Cerebellar nuclear complex (tissue), 1 donor: Measurements from ENCODE around the gene MRRF.

ENCODE experiments used
- DNase-seq, 2 experiments: peaks; one replicate each; lab custom pipeline; 2025; lab: John Stamatoyannopoulos, UW

Gene MRRF

DNA sequence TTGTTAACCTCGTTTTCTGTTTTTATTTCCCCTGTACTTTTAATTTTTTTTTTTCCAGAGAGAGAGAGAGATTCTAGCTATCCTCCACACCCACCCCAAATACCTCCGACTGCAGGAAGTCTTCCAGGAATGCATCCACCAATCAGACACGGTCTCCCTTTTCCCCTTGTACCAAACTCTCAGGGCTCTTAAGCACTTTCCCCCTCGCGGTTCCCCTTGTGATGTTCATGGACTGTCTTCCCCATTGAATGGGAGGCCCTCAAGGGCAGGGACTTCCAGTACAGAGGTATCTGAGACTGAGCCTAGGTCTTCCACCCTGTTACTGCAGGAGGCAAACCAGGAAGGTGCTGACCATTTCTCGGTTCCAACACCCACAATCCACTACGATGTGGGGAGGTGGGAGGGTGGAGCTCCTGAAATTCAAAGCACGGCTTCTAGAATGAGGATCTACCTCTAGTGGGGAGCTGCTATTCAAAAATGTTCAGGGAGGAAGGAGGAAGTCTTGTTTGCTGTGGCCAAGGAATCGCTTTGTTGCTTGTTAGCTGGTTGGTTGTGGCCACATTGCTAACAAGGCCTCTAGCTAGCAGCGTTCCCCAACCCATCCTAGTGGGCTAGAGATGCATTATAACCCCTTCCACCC lies 68.6 kb downstream of the MRRF start:
- no peak for DNase-seq

DNA sequence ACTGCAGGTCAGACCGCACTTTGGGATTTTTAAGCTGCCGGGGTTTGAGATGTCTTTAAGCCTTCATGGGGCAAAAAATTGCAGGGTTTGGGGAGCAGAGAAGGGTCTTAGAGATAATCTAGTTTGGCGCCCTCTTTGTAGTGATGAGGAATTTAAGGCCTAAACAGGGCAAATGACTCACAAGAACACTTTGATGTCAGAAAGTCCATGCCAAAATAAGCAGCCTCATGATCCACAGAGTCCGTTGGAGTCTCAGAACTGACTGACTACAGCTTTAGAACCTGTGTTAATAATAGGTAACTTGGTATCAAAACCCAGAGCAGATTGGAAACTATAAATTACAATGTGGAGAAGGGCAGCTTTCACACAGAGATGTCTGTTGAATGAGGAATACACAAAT lies 70.2 kb downstream of the MRRF start:
- no peak for DNase-seq

DNA sequence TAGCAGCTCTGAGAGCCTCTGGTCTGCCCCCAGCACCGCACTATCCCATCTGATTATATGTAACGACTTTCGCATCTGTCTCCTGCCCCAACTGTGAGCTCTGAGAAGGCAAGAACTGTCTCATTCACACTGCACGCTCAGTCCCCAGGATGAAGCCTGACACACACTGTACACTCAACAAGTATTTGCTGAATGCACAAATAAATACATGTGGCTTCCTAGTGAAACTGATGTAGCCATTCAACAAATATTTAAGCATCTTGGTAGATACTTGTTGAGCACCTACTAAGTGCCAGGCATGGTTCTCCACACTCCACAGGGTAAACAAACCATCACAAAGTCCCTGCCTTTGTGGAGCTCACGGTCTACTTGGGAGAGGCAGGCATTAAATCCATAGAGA lies 71.5 kb downstream of the MRRF start:
- no peak for DNase-seq

DNA sequence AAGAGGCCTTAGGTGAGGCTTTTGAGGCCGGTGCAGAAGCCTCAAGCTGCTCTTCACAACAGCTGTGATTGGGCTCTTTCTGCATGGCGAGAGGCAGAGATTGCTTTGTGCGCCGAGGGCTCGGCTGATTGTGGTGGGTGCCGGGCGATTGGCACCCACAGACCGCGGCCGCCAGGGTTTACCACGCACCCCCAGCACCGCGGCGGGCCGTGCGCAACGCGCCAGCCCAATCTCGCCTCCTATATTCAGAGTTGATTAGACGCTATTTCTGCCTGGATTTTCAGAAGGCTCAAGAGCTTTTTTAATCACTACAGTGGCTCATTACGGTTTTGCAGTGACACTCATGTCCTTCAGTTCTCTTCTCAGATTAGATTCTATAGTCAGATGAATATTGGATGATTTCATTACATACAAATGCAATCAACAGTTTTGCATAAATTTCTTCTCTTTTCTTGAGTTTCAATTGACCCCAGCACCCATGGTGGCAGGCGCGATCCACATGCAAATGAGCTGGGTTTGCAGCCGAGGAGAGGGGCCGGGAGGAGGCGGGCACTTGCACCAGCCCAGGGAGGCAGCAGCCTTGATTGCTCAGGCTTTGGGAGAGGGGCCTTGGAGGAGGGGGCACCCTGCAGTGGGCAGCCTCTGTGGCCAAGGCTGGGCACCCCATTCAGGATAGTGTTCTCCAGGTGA lies 72.3 kb downstream of the MRRF start:
- DNase-seq: no peak

DNA sequence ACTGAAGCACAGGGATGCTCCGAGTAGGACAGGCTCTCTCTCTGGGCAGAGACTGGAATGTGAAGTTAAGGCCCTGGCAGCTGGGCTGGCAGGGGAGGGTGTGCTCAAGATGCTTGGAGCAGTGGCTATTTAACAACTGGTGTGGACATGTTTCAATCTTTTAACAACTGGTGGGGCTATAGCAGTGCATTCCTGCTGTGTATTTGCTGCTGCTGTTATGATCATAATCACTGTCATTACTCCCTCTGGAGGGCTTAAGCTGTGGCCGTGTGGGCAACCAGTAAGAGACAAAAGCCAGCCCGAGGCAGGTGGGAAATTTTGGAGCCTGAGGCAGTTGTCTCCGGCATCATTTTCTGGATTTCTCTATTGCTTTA lies 72.9 kb downstream of the MRRF start:
- no peak for DNase-seq

DNA sequence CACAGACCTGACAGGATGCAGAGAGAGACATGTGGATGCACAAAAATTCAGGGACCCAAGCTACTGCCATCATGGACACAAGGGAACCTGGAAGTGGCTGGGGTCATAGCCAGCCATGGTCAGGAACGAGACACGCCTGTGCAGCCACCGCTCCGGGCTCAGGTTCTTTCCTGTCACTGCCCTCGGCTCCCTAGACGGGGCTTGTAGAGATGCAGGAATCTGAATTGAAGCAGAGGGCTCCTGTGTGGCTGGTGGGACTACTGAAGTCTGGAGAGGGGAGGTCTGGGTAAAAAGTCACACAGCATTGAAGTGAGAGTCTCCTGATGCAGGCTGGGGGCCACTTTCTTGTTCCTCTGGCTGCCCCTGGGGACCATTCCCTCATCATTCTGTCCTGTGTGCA lies 73.9 kb downstream of the MRRF start:
- DNase-seq: no peak

DNA sequence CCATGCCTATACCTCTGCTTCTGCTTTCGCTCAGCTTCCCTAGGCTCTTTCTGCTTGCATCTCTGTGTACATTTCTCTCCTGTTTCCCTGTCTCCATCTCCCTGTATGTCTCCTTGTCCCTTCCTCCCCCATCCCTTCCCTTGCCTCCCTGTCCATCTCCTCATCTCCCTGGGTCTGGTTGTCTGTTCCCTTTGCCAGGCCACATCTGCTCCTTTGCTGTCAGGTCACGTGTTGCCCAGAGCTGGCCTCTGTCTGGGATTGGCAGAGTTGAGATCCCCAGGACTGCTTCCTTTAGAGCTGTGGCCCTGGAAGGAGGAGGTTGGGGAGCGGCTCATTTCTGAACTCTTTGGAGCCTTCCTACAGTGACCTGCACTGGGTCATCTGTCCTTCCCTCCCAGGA lies 74.3 kb downstream of the MRRF start:
- DNase-seq: no peak

DNA sequence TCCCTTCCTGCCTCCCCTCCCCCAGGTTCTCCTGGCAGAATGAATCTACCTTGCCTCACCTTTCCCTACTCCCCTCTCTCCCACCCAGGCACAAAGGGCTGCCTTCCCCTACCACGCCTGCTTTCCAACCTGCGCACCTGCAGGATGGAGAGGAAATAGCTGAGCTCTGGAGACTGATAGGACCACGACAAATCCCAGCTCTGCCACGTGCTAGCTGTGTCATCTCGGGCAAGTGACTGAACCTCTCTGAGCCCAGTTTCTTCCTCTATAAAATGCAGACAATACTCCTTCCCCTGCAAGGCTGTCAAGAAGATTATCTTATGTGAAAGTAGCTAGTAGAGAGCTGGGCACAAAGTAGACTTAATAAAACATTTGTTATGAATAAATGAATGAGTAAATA lies 74.9 kb downstream of the MRRF start:
- DNase-seq: no peak

DNA sequence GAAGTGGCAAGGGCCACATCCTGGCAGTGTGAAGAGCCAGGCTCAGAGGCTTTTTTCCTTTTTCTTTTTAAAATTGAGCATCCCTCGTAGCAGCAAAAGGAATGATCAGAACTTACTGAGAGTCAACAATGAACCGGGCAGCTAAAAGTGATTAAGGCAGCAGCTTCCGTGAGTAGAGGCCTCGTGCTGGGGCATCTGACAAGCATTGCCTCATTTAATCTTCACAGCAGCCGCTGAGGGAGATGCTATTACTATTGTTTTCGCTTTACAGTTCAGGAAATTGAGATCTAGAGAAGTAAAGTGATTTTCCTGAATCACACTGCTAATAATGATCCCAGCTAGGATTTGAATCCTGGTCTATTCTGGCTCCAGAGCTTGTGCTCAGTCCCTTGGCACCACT lies 75.5 kb downstream of the MRRF start:
- no peak for DNase-seq

DNA sequence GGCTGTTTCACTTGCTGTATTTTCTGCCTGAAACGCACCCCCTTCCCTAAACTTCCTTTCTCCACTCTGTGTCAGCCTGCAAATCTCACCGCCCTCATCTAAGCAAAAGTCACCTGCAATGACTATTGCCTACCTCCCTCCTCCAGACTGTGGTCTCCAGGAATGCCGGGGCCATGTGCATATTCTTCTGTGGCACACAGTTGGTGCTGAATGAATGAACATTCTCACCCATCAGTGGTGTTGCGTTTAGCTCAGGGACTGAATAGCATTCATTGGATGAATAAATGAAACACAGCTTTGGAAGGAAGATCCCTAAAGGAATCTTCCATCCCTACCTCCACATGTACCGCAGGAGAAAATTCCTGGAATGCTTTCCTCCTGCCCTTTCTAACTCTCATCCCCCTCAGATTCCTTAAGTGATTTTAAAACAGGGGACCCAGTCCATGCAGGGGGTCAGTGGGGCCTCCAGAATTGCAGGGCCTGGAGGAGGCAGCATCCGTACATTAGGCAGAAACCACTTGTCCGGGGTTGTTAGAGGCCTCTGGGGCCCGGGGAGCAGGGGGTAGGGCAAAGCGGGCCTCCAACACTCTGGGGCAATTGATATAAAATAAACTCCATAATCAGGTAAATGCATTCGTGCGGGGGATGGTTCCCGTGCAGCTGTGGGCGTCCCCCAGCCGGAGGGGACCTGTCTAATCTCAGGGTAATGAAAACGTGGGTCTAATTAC lies 77.8 kb downstream of the MRRF start:
- no peak for DNase-seq

DNA sequence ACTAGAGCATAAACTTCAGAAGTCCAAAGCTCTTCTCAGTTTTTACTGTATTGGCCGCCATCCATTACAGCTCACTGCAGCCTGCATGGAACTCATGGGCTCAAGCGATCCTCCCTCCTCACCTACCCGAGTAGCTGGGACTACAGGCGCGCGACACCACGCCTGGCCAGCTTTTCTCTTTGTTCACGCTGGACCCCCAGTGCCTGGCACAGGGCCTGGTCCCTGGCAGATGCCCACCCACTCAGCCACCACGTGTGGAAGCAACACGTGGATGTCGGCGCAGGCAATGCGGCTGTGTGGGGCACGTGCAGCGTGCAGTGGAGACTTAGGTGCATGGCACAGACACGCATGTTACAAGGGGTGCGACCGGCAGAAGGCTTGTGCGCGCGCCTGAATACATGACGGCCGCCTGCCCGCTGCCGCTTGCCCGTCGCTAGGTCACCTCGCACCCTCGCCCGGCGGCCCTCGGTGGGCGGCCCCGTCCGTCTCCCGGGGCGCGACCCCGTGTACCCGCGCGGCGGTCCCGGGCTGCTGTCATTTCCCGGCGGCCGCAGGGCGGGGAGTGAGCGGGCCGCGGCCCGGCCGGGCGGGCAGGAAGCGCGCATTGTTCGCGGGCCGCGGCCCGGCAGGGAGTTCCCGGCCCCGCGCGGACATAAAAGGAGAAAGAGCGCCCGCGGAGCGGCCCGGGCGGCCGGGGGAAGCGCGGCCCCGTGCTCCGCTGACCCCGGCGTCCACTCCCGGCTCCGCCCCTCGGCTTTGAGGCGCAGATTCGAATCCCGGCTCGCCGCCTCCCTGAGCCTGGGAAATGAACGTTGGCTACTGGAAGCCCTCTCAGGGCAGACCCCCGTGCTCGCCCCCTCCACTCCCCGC lies 82.0 kb downstream of the MRRF start:
- no peak for DNase-seq

DNA sequence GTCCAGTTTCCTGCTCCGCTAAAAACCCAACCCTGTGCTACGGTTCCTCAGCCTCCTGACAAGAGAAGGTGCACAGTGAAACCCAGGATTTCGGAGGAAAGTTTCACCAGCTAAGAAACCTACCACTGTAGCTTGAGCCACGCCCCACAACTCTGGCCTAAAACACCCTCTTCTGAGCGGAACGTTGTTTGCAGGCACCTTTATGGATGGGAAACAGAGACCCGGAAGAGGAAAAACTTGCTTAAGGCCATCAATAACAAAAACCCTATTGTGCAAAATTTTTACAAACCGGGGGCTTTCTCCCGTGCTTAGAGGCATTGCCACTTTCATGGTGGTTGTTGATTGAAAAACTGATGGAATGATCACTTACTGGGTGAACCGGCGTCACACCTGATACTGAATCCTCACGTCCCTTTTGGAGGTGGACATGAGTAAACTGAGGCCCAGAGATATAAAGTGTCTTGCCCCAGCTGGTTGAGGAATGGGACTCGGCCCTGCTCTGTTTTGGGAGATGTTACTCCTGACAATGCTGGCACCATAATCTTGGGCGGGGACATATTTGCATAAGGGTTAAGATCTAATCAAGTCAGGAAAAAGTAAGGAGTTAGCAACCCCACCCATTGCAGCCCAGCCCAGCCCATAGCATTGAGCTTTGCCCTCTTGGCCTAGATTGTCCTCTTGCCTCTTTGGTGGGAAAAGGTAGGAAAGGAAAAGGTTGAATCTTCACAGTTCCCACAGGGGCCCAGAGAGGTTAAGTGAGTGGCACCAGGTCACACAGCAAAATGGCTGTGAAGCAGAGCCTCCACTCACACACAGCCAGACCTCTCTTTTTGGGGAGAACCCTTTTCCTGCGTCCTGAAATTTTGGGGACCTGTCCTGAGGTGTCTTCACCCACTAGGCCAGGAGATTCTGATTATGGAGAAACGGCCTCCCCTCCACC lies 82.9 kb downstream of the MRRF start:
- DNase-seq: no peak

DNA sequence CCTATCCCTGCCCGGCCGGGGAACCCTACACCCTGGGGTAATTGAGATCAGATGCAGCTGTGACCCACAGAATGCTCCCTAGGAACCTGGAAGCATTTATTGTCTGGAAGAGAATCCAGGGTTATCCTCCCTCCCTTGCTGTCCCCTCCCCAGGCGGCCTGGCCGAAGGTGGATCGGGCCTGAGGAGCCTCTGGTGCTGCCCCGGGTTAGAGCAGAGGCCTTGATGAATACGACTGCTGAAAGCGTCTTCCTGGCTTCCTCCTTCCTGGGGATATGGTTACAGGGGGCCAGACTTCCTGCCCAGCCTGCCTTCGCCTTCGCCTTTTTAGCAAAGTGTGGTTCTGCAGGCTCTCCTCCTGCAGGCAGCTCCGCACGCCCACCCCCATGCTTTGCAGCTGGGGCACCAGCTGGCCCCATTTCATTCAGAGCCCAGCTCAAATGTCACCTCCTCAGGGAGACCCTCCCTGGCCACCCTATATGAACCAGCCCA lies 83.7 kb downstream of the MRRF start:
- DNase-seq: no peak

DNA sequence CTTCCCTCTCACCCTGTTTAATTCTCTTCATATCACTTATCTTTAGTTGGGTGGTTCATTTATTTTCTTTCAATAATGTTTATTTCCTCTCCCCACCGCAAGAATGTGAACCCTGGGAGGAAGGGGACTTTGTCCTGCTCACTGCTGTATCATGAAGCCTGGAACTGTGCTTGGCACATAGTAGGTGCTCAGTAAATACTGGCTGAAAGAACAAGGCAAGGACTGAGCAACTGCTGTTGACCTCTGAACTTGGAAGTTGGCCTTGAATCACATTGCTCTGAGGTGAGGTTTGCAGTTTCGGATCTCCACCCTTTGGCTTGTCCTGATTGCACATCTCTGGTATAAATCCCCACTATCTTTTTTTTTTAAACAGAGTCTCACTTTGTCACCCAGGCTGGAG lies 84.1 kb downstream of the MRRF start:
- no peak for DNase-seq

DNA sequence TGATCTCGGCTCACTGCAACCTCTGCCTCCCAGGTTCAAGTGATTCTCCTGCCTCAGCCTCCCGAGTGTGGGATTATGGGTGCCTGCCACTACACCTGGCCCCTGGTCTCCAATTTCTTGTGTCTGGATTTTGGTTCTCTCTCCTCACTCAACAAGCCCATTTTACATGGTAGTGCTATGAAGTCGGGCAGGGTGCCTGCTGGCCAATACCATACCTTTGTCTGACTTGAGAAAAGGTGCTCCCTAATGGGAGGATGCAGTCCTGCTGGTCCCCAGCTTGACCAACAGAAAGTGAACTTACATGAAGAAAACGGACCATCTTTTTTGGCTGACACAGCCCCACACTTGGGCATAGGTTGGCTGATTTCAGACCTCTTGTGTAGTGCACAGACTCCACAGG lies 84.5 kb downstream of the MRRF start:
- no peak for DNase-seq

DNA sequence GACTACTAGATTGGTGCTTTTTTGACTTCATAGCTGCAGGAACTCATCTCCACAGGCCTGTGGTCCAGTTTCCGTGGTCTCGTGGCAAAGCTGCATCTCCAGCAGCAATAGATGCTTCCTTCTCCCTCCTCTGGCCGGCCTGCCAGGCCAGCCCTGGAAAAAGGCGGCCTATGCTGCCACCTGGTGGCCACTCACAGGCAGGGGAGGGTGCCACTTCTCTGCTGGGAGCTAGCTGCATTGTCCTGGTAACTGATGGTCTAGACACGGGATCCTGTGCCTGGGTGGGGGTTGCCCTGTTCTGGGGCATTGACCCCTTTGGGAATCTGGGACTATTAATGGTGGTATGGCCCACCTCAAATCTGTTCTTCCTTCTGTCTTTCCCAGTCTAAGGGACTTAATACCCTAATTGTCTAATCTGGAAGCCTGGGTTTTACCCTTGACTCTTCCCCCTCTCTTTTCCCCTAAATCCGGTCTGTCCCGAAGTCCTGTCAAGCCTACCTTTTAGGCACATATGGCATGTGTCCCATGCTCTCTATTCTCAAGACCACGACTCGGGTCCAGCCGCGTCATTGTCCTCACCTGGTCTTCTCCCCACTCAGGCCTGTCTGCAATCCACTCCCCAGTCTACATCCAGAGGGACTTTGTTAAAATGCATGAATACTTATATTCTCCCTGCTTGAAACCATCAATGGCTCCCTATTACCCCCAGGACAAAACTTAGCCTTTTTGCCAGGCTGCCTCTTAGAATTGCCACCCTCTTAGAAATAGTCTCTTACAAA lies 86.1 kb downstream of the MRRF start:
- peak in 1 of 2 experiments; percentile 15 for DNase-seq

DNA sequence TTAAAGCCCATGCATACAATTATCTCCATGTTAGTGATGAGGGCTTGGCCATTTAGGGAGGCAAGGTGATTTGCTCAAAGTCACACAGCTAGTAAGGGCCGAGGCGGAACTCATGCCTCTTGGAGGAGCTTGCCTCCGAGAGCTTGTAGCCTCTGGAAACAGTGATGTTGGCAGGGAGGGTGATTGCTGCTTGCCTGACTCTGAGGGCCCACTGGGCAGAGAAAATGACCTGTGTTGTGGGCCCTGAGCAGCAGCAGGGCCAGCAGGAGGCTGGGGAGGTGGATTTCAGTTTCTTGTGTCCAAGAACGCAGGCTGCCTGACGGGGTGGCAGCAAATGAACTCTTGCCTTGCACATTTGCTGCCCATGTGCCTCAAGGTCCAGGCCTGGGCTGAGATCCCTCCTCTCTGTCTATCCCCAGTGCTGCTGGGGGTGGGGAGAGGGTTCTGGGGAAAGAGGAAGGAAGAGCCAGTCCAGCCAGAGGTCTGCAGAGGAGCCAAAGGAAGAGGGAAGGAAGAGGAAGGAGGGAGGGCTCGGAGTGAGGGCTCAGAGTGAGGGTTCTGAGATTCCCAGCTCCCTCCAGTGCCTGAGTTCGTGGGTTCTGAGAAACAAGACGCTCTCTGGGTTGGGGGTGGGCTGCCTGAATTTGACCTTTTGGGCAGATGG lies 90.0 kb downstream of the MRRF start:
- DNase-seq: no peak

DNA sequence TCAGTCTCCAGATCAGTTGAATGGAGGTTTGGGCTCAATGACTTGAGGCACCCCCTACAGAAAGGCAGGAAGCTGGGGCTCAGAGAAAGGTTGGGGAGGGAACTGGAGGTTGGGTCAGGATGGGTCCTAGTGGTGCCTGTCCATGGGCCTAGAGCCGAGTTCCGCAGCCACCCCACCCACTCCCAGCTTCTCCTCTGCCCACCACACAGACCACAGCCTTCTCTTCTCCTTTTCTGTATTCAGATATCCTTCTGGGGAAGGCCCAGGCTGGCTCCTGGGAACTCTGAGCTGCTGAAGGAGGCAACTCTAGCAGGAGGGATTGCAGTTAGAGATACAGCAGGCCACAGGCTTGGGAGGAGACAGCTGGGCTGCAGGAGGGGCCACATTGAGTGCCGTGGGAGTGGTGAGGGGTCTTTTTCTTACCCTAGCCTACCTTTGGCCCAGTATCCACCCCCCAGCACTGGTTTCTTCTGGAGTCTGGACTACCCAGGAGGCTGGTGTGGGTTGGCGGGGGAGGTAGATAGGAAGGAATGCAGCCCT lies 90.7 kb downstream of the MRRF start:
- no peak for DNase-seq

DNA sequence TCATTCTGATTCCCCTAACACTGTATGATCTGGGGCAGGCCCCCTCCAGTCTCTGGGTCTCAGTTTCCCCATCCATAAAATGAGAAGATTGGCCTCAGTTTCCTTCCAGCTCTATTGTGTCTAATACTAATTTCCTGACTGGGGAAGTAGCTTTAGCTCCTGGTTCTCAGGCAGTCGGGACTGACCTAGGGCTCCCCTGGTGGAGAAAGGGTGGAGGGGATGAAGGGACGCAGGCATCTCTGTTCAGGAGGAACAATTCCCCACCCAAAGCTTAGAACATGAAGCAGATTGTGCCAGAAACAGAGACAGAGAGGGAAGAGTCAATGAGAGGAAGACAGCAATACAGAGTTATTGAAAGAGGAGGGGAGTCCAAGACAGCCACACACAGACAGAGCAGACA lies 91.9 kb downstream of the MRRF start:
- DNase-seq: no peak

DNA sequence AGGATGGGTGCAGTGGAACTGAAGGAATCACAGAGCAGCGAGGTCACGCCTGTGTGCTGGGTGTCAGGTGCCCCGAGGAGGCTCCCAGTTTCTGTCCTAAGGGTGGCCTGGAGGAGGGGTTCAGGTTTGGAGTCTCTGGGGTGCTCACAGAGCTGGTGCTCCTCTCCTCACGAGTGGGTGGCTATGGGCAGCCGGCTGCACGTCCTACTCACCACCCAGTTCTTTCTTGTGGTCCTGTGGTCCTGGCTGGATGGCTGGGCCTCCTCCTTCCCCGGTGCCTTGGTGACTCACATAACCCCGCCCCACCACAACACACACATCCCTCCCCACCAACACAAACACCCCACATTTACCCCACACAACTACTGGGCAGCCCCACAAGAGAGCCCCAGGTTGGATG lies 96.2 kb downstream of the MRRF start:
- DNase-seq: no peak
